H4 (cell line): Measurements from ENCODE around the gene NFU1. TPM values are rescaled to one million over a fixed set of nuclear protein-coding genes. Genes with fewer than 3 reads are reported as not detected.
"Not testable (repeated sequence)": the region's sequence is repeated elsewhere in the genome, so short reads cannot be mapped to it uniquely, and the experiment has no call there.

ENCODE experiments used
- DNase-seq: peaks from one replicate; pipeline ENCODE4 v3.0.0-alpha.2; 2015; ENCODE audit warnings: low spot score
- total RNA-seq: library from RNA; depleted of rRNA; stranded (reverse); fragments of >200 nt; shearing (Covaris generic); gene quantifications from 2 replicates; pipeline ENCODE4 v1.2.3, GENCODE V29; 2014

NFU1 gene
- total RNA-seq, 1 experiment from 2014 or later = 56.4 TPM

DNA sequence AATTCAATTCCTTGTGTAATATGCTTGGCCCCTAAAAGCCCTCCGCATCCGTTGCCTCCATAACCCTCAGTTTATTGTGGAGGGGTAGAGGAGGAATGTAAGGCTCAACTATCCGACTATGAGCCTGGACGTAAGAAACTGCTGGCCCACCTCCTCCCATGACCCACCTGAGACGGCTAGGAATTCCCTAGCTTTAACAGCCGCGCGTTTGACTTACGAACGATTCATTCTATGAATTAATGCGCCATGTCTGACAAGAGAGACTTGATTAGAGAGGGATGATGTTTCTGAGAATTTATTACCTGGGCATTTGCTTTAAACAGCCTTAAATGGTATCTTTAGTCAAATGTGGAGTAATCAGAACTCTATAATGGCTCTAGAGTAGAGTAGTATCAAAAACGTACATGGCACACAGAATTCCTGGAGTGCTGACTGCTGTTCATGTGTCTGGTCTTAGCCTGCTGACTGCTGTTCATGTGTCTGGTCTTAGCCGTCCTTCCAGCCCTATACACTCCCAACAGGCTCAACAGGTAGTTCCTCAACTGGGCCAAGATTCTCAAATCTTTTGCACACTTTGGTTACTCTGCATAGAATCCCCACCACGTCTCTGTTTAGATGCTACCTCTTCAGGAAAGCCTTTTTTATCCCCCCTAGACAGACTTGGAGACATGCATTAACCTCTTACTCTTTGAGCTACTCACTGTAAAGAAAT lies 49.3 kb downstream of the NFU1 start:
- no peak for DNase-seq

- DNase-seq = peak; percentile 87
Observed at GRCh38 chr2:69386789-69387734, 50.2 kb downstream of the NFU1 start, which contains the start of gene GFPT1. Gene GFPT1, minus strand, starts transcription at chr2:69387227. Its CDS starts 156 bp downstream, at chr2:69387071.

DNA sequence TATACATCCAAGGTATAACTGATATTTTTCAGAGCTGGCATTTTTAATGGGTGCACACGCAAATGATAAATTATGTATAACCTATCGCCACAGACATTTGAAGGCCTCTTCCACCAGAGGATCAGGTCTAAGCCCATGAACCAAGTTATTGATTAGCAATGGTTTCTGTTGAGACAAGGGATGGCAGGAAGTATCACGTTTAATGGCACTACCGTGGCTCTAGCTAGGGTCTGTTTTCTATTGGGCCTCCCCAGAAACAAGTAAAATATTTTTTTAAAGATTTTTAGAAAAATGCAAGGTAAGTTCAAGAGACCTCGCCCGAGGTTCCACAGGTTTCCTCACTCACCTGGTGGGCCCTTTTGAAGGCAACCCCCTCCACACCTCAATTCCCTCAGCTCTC lies 50.9 kb downstream of the NFU1 start:
- no peak for DNase-seq

GRCh38 chr2:69385443-69386151 lies 51.6 kb downstream of the NFU1 start:
- DNase-seq = peak; percentile 31

- no peak for DNase-seq
Observed at GRCh38 chr2:69384618-69385081, 52.6 kb downstream of the NFU1 start.

DNA sequence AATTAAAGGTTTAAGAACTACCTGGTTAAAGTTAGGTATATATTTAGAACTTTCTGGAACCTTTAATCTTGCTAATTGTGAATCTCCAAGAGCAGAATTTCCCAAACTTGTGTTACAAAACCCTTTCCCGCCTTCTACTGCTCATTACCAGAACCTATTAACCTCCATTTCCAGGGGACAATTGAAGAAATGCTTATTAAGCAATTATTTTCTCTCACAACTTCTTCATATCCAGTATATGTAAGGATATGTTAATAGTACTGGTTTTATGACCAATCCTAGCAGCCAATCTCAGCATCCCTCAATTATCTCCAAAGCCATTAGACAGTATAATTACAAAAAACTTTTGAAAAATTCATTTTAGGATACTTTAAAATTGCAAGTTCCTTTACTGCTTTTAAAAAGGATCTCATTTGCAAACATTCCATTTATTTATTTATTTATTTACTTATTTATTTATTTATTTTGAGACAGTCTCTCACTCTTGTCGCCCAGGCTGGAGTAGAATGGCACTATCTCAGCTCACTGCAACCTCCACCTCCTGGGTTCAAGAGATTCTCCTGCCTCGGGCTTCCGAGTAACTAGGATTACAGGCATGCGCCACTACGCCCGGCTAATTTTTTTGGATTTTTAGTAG lies 53.9 kb downstream of the NFU1 start:
- no peak for DNase-seq

DNA sequence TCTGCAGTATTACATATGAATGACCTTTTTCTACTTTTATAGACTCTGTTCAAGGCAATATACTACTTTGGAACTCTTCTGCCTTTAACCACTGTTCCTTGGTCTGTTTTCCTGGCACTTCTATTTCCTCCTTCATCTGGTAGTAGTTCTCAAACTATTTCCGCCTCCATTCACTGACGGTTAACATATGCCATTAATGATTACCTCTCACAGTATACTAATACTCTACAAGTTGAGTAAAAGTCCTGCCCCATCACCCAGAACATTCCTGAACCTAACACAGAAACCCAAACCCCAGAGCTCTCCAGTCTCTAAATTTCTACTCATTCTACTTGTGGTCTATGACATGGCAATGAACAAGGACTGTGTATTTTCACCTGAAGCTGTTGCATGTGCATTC lies 54.7 kb downstream of the NFU1 start:
- DNase-seq = no peak

DNA sequence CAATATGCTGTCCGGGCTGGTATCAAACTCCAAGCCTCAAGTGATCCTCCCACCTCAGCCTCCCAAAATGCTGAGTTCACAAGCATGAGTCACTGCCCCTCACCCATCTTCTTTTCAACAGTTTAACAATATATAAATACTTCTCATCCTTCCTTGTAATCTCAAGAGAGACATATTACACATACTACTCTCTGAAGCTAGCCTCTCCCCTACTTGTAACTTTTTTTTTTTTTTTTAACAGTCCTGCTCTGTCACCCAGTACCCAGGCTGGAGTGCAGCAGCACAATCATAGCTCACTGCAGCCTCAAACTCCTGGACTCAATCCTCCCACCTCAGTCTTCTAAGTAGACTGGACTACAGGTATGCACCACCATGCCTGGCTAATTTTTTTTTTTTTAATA lies 55.9 kb downstream of the NFU1 start:
- peak; percentile 42 for DNase-seq

DNA sequence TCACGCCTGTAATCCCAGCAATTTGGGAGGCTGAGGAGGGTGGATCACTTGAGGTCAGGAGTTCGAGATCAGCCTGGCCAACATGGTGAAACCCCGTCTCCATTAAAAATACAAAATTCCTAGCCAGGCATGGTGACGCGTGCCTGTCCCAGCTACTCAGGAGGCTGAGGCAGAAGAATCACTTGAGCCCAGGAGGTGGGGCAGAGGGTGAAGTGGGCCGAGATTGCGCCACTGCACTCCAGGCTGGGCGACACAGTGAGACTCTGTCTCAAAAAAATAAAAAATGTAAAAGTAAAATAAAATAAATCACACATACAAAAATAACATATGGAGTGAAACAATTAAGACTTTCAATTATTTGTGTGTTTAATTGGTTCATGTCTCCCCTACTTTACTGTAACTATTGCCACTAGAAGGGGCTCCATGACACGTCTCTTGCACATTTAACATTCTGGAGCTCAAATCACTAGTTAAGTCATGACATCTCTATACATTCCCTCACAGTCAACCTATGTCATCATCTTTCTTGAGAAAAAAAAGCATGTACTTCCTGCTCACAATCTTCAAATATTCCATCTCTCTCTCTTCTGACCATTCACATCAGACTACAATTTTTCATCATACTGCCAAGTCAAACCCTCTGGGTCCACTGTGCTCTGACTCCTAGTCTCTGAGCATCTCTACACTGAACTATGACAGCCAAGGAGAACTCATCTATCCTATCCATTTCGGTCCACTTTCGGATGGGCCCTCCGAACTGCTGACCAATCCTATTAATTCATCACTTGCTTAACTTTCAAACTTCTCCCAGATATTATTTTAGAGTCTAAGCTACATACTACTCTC lies 56.9 kb downstream of the NFU1 start:
- no peak for DNase-seq

DNA sequence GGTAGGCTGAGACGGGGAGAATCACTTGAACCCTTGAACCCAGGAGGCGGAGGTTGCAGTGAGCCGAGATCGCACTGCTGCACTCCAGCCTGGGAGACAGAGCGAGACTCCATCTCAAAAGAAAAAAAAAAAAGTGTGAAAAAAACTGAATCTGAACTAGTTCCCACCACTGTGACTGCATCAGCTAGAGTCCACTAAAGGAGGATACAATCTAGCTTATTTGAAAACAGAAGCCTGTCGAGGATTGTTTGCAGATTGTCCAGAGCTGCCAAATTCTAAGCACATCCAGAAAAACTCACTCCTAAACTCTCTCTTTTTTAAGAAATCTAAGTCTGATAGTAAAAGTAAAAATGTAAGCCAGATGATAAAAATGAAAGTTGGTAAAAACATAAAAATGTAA lies 60.8 kb downstream of the NFU1 start:
- no peak for DNase-seq

DNA sequence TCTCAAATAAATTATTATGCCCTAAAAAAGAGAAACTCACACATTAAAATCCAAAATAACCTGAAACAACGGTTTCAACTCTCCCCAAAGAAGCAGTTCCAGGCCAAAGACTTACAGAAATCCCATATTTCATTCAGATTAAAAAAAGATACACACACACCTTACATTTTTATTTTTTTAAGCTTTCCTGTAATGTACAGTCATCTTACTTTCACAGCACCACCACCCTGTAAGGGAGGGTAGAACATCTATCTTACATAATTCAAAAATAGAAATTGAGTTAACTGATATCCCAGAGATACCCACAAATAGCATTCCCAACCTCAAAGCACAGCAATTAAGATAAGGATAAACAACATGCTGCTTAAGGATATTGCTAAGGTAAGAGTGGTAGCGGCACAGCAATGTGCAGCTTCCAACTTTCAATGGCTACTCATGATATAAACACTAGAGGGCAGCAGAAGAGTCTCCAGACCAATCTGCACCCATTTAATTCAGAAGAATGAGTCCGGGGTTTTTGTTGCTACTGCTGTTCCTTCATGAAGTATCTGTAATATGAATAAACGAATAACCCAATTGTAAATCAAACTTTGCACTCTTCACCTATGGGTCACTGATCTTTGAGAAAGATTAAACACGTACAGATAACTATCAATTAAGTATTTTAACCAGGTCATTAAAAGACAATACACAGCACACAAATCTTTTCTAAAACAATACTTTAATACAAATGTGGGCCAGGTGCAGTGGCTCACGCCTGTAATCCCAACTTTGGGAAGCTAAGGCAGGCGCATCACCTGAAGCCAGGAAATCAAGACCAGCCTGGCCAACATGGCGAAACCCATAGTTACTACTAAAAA lies 61.5 kb downstream of the NFU1 start:
- no peak for DNase-seq

GRCh38 chr2:69372767-69373166 lies 64.5 kb downstream of the NFU1 start:
- no peak for DNase-seq

- no peak for DNase-seq
Observed at GRCh38 chr2:69369802-69370201, 67.4 kb downstream of the NFU1 start.

- DNase-seq = no peak
Observed at GRCh38 chr2:69368588-69368987, 68.6 kb downstream of the NFU1 start.

DNA sequence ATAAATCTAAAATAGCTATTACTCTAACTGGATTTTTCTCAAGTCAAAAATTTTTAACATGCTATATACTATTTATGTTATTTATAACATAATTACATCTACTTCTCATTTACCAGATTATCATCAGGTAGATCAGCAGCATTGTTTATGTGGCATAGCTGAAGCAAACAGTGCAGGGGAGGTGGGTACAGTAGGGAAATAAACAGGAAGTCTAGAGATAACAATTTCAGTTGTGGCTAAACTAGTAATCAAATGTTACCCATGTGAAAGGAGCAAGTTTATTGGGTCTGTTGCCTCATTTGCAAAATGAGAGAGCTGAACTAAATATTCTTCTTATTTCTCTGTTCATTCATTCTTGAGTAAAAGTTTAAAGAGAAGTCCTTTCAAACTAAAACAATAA lies 77.9 kb downstream of the NFU1 start:
- no peak for DNase-seq

GRCh38 chr2:69358914-69359313 lies 78.3 kb downstream of the NFU1 start:
- no peak for DNase-seq

DNA sequence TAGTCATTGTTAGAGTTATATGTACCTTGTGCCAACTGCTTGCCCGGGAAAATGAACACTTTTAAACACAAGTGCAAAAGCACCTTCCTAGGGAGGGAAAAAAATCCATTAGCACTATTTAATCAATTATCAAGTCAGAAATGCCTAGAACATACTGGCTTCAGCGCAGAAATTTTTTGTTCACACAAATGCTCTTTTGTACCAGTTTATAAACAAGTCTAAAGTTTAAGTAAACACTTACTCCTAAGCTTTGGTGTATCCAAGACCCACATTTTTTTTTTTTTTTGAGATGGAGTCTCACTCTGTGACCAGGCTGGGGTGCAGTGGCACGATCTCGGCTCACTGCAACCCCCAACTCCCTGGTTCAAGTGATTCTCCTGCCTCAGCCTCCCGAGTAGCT lies 80.8 kb downstream of the NFU1 start:
- no peak for DNase-seq

GRCh38 chr2:69354976-69355375 lies 82.3 kb downstream of the NFU1 start:
- not testable (repeated sequence) for DNase-seq

GRCh38 chr2:69353360-69353759 lies 83.9 kb downstream of the NFU1 start:
- DNase-seq = no peak

GRCh38 chr2:69348781-69349180 lies 88.5 kb downstream of the NFU1 start:
- DNase-seq = no peak
